OCI-LY3 (cell line): ENCODE results near the gene KRT13.
"Not testable (repeated sequence)": the region's sequence is repeated elsewhere in the genome, so short reads cannot be mapped to it uniquely, and the experiment has no call there.

Source experiments
- H2AFZ ChIP-seq: fragments of 200-600, 300-600 bp; shearing (Covaris generic); 2 replicates; pipeline ENCODE4 v1.6.0; 2014; ENCODE audit warnings: antibody characterized with exemption, low read depth, low read length
- H3K27ac ChIP-seq: fragments of 200-600, 300-600 bp; sonication (generic); 2 replicates; pipeline ENCODE4 v1.5.1; 2014; ENCODE audit warnings: mild to moderate bottlenecking, low read length, moderate library complexity, mixed read lengths
- H3K27me3 ChIP-seq: fragments of 200-600, 300-600 bp; sonication (generic); 2 replicates; pipeline ENCODE4 v1.6.1; 2014; ENCODE audit warnings: low read depth, low read length, mixed read lengths
- H3K36me3 ChIP-seq: fragments of 200-600, 300-600 bp; sonication (generic); replicated peaks from 2 replicates; pipeline ENCODE3; 2014; ENCODE audit warnings: low read depth, low read length, mixed read lengths
- H3K4me1 ChIP-seq: fragments of 300-600, 200-600 bp; sonication (generic); 2 replicates; pipeline ENCODE4 v1.6.1; 2014; ENCODE audit warnings: low read length, mixed read lengths
- H3K4me2 ChIP-seq: fragments of 200-600, 300-600 bp; sonication (generic); 2 replicates; pipeline ENCODE4 v1.6.1; 2014; ENCODE audit warnings: low read length, mixed read lengths
- H3K4me3 ChIP-seq: fragments of 300-600, 200-600 bp; sonication (generic); 2 replicates; pipeline ENCODE4 v1.5.1; 2014; ENCODE audit warnings: antibody characterized with exemption, mild to moderate bottlenecking, low read length, moderate library complexity
- H3K79me2 ChIP-seq: fragments of 300-600, 200-600 bp; shearing (Covaris generic); 2 replicates; pipeline ENCODE4 v1.6.1; 2014; ENCODE audit warnings: mild to moderate bottlenecking, low read length, mixed read lengths
- H3K9ac ChIP-seq: fragments of 300-600, 200-600 bp; shearing (Covaris generic); 2 replicates; pipeline ENCODE4 v1.6.0; 2014; ENCODE audit warnings: mild to moderate bottlenecking, low read length, moderate library complexity
- H3K9me3 ChIP-seq: fragments of 200-600, 300-600 bp; shearing (Covaris generic); 2 replicates; pipeline ENCODE4 v1.6.1; 2014; ENCODE audit warnings: low read length, mixed read lengths; ENCODE audit not compliant: insufficient read depth
- H4K20me1 ChIP-seq: fragments of 200-600, 300-600 bp; sonication (generic); 2 replicates; pipeline ENCODE4 v1.6.1; 2016; ENCODE audit warnings: low read length, mixed read lengths; ENCODE audit not compliant: insufficient read depth
- CTCF ChIP-seq: fragments of 200-600, 300-600 bp; sonication (generic); IDR thresholded peaks from 2 replicates; pipeline ENCODE4 v1.5.1; 2014; ENCODE audit warnings: antibody characterized with exemption, low read length, low read depth
- EZH2phosphoT487 ChIP-seq: fragments of 200-600 bp; shearing (Covaris generic); IDR thresholded peaks from 2 replicates; pipeline ENCODE4 v1.6.1; 2018; ENCODE audit warnings: antibody characterized with exemption, mixed run types, low read depth

KRT13 gene

GRCh38 chr17:41544491-41544892 lies 39.1 kb upstream of the KRT13 start:
- Histone ChIP-seq H2AFZ (no peak overlapping the region), H3K36me3 (no peaks in the 10 kb centered on the region), H3K9ac (no peak overlapping the region), H3K27me3 (no peaks in the 10 kb centered on the region), H3K27ac (no peak overlapping the region), H3K9me3 (no peaks in the 10 kb centered on the region), H3K4me1 (peaks cover 10% of the 10 kb centered on the region), H3K79me2 (no peaks in the 10 kb centered on the region), H4K20me1 (no peaks in the 10 kb centered on the region), H3K4me3 (no peak overlapping the region), H3K4me2 (no peak overlapping the region)
- TF ChIP-seq EZH2phosphoT487 (no peak), CTCF (no peak)

- not testable (repeated sequence) for H3K27ac ChIP-seq, H4K20me1 ChIP-seq, H3K4me2 ChIP-seq, H3K9ac ChIP-seq, H3K27me3 ChIP-seq, H3K4me1 ChIP-seq, H3K4me3 ChIP-seq, H3K79me2 ChIP-seq, H3K36me3 ChIP-seq, H2AFZ ChIP-seq, H3K9me3 ChIP-seq
Measured at GRCh38 chr17:41542786-41543185, 37.4 kb upstream of the KRT13 start.

GRCh38 chr17:41542357-41542756 lies 36.9 kb upstream of the KRT13 start:
- TF ChIP-seq CTCF (no peak), EZH2phosphoT487 (no peak)
- Histone ChIP-seq H3K4me1 (peaks cover 8% of the 10 kb centered on the region; the same call in 1 of the 2 replicates), H4K20me1 (no peaks in the 10 kb centered on the region), H3K27ac (no peak overlapping the region), H3K4me2 (no peak overlapping the region), H3K27me3 (no peaks in the 10 kb centered on the region), H3K4me3 (no peak overlapping the region), H3K79me2 (no peaks in the 10 kb centered on the region), H3K9me3 (no peaks in the 10 kb centered on the region), H3K9ac (no peak overlapping the region), H2AFZ (no peak overlapping the region), H3K36me3 (no peaks in the 10 kb centered on the region)

GRCh38 chr17:41540921-41541625 lies 35.7 kb upstream of the KRT13 start:
- no peak overlapping the region for H3K4me3 ChIP-seq
- peaks cover 8% of the 10 kb centered on the region; the same call in 1 of the 2 replicates for H3K4me1 ChIP-seq
- no peak overlapping the region for H2AFZ ChIP-seq
- no peaks in the 10 kb centered on the region for H3K9me3 ChIP-seq
- H3K9ac ChIP-seq, result no peak overlapping the region
- H3K27me3 ChIP-seq, result no peaks in the 10 kb centered on the region
- no peak overlapping the region for H3K27ac ChIP-seq
- TF ChIP-seq CTCF (no peak), EZH2phosphoT487 (no peak)
- no peaks in the 10 kb centered on the region for H3K36me3 ChIP-seq
- H3K79me2 ChIP-seq, result no peaks in the 10 kb centered on the region
- no peak overlapping the region for H3K4me2 ChIP-seq
- no peaks in the 10 kb centered on the region for H4K20me1 ChIP-seq
